Fibroblast of villous mesenchyme (primary cell): Measurements from ENCODE around the gene KIRREL3. TPM values are rescaled to one million over a fixed set of nuclear protein-coding genes. Genes with fewer than 3 reads are reported as not detected.

Experiments used
- DNase-seq: peaks from one replicate; pipeline ENCODE4 v3.0.0-alpha.2; 2010; ENCODE audit warnings: low read depth
- H3K4me3 ChIP-seq: 2 replicates; pipeline ENCODE4 v1.5.1; 2011; ENCODE audit warnings: low read depth, mild to moderate bottlenecking, low read length
- total RNA-seq: library from RNA; depleted of rRNA; stranded (reverse); fragments of >200 nt; gene quantifications from 2 replicates; pipeline ENCODE4 v1.2.3, GENCODE V29; 2012
- TF ChIP-seq, protein P1 (sequence below): IDR thresholded peaks from 2 replicates; pipeline ENCODE4 v1.5.1; 2012; ENCODE audit warnings: low read depth, mild to moderate bottlenecking, low read length; ENCODE audit not compliant: insufficient read depth

The KIRREL3 gene
- total RNA-seq, 1 donor: 9.9 TPM

DNA sequence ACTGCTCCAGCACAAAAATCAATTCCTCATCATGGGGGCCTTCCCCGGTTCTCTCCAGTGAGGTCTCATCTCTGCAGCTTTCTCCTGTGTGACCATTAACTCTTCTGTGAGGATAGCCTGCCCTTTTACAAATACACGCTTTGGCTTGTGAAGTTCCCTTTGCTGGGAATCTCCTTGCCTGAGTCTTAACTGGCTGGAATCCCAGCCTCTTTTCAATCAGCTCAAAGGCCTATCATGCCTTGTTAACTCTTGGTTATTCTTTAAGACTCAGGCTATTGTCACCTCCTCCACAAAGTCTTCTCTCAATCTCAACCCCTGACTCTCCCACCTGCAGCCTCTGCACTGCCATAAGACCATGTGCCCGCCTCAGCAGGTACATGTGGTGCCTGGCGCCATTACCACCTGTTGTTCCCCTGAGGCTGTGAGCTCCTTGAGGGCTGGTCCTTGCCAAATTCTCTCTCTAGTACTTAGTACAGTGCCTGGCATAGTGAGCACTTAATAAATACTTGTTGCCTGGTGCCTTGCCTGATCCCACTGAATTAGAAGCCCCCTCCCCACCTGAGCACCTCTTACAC, 516.9 kb downstream of the KIRREL3 start:
- TF ChIP-seq, protein P1, sequence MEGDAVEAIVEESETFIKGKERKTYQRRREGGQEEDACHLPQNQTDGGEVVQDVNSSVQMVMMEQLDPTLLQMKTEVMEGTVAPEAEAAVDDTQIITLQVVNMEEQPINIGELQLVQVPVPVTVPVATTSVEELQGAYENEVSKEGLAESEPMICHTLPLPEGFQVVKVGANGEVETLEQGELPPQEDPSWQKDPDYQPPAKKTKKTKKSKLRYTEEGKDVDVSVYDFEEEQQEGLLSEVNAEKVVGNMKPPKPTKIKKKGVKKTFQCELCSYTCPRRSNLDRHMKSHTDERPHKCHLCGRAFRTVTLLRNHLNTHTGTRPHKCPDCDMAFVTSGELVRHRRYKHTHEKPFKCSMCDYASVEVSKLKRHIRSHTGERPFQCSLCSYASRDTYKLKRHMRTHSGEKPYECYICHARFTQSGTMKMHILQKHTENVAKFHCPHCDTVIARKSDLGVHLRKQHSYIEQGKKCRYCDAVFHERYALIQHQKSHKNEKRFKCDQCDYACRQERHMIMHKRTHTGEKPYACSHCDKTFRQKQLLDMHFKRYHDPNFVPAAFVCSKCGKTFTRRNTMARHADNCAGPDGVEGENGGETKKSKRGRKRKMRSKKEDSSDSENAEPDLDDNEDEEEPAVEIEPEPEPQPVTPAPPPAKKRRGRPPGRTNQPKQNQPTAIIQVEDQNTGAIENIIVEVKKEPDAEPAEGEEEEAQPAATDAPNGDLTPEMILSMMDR: no peak
- DNase-seq: no peak
- H3K4me3 ChIP-seq: no peak overlapping the region

DNA sequence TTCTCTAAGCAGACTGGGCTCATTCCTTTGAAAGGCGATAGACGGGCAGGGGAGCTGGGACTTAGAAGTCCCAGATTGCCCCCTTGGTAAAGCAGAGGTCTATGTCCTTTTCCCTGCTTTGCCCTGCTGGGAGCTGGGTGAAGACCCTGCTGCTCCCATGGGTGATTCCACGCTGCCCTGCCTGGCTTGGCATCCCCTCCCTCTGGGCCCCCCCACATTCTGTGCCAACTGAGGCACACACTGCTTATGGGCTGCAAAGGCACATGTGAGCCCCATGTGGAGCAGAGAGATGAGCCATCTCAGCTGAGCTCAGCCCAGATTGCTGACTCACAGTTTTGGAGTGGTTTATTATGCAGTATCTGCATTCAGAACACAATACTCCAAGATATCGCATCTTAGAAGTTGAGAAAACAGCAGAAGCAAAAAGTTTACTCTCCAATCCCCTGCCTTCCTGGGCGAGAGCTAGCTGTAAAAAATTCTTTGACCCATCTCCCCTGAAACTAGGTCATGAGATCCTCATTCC, 517.9 kb downstream of the KIRREL3 start:
- DNase-seq: no peak
- no peak overlapping the region for H3K4me3 ChIP-seq
- TF ChIP-seq, protein P1: no peak

DNA sequence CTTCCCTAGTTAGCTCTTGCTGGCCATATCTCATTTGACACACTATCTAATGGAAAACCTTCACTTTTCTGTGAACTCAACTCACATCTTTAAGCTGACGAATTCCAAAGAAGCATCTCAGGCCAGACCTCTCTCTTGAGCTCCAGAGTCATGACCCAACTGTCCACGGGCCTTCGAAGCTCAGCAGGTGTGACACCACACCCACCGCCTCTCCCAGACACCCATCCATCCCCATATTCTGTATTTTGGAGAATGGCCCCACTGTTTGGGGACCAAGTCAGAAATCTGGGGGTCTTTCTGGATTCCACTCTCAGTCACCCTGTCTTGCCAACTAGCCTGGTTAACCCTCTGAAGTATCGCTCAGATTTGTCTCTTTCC, 519.3 kb downstream of the KIRREL3 start:
- H3K4me3 ChIP-seq: no peak overlapping the region
- no peak for DNase-seq
- TF ChIP-seq, protein P1: no peak

DNA sequence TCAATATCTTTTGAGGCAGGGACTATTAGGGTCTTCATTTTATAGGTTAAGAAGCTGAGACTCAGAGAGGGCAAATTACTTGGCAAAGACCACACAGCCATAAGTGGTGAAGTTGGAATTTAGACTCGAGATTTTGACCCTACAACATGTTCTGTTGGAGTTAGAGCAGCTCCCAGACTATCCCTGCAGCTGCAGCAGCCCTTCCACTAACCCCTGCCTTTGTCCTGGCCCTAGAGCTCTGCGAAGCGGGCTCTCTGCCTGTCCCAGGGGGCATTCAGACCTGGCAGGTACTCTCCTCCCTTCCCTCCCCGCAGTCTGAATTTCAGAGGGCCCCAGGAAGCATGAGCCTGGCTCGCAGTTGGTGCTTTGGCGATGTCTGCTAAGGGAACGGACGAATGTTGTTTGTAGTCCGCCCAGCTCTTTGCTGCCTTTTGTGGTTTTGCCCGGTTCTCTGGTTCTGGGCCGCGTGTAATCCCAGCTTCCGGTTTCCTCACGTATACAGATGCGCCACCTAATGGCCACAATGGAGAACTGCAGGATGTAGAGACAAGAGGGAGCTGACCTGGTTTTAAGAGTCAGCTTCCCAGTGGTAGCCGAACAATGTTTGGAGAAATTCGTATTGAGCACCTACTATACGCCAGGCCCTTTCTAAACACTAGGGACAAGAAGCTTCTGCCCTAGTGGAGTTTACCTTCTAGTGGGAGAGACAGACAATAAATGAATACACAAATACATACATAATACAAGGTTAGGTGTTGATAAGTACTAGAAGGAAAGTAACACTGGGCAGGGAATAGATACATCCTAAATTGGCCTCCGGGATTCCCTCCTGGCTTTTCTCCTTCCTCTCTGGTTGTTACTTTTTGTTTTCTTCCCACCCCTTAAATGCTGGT, 519.9 kb downstream of the KIRREL3 start:
- peak overlapping the region; percentile 23 for H3K4me3 ChIP-seq

DNA sequence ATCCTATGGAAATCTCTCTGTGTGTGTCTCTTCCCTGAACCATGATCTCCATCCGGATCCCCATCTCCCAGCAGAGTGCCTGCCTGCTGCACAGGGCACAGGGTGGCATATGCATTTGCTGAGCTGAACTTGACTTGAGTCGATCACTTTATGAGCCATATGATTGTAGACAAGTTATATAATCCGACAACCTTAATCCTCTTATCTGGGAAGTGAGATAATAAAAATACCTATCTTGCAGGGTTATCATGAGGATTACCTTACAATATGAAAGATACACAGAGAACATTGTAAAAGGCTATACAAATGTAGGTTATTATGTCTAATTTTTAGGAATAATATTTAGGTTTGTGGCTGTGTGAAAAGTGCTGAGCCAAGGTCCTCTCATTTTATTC, 520.6 kb downstream of the KIRREL3 start:
- no peak overlapping the region for H3K4me3 ChIP-seq
- no peak for DNase-seq
- TF ChIP-seq, protein P1: no peak

More for the DNA sequence above, 519.9 kb downstream of the KIRREL3 start:
- peak; percentile 89 for DNase-seq
- TF ChIP-seq, protein P1: peak; percentile 96

DNA sequence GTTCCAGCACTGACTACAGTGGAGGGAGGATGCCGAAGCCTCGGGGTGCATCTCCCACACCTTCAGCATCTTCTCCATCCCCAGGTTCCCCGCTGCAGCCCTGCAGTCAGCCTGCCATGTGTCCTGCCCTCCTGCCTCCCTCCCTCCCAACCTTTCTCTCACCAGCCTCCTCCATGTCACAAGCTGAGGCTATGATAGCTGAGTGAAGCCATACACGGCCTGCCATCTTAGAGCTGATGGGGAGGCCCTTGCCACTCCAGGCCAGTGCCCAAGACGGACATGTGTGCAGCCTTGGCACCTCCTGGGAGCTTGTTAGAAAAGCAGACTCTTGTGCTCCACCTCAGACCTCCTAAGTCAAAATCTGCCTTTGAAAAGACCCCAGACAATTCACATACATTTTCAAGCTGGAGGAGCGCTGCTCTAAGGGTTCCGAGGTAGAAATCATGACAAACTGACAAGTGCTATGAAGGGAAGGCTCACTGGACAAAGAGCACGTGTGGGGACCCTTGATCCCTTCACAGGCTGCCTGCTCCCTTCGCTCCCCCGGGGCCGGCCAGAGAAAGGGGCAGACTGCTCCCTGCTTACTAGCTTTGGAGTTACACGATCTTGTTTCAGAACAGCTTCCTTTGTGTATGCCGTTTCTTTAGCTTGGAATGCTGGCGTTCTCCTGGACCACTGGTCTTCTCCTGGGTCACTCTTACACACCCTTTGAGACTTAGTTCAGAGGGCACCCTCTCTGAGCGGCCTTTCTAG, 521.2 kb downstream of the KIRREL3 start:
- H3K4me3 ChIP-seq: no peak overlapping the region
- DNase-seq: no peak
- TF ChIP-seq, protein P1: no peak
